HEK293 (cell line): ENCODE data around the gene KRT20.
A peak's percentile ranks its signal among the peaks of the same experiment; 100 is the strongest.

Source experiments
- ATF2 ChIP-seq: fragments of 450-650 bp; formaldehyde crosslinking; IDR thresholded peaks from 2 replicates; pipeline ENCODE4 v1.5.1; 2016; ENCODE audit warnings: missing biosample characterization, missing genetic modification characterization, low read depth
- ELK4 ChIP-seq: IDR thresholded peaks from 2 replicates; pipeline ENCODE4 v1.6.1; 2011; ENCODE audit warnings: mild to moderate bottlenecking, low read depth, low read length, borderline replicate concordance
- IKZF3 ChIP-seq: fragments of 450-650 bp; IDR thresholded peaks from 2 replicates; pipeline ENCODE4 v1.5.0; 2018; ENCODE audit warnings: missing biosample characterization, mild to moderate bottlenecking, missing genetic modification characterization, moderate library complexity
- KLF17 ChIP-seq: fragments of 450-650 bp; formaldehyde crosslinking; IDR thresholded peaks from 2 replicates; pipeline ENCODE4 v1.5.1; 2016; ENCODE audit warnings: missing biosample characterization, missing genetic modification characterization
- KLF8 ChIP-seq: fragments of 450-650 bp; formaldehyde crosslinking; IDR thresholded peaks from 2 replicates; pipeline ENCODE4 v1.5.1; 2016; ENCODE audit warnings: missing biosample characterization, missing genetic modification characterization
- SP3 ChIP-seq: fragments of 450-650 bp; formaldehyde crosslinking; IDR thresholded peaks from 2 replicates; pipeline ENCODE4 v1.5.1; 2016; ENCODE audit warnings: missing biosample characterization, missing genetic modification characterization
- ZBTB11 ChIP-seq: fragments of 450-650 bp; formaldehyde crosslinking; conservative IDR thresholded peaks from 2 replicates; pipeline ENCODE4 v1.5.1; 2016; ENCODE audit warnings: low read depth, missing biosample characterization, missing genetic modification characterization
- ZBTB6 ChIP-seq: fragments of 450-650 bp; formaldehyde crosslinking; IDR thresholded peaks from 2 replicates; pipeline ENCODE4 v1.5.1; 2017; ENCODE audit warnings: missing biosample characterization, missing genetic modification characterization
- ZFP69B ChIP-seq: fragments of 450-650 bp; formaldehyde crosslinking; IDR thresholded peaks from 2 replicates; pipeline ENCODE4 v1.5.1; 2016; ENCODE audit warnings: missing biosample characterization, missing genetic modification characterization
- ZNF175 ChIP-seq: fragments of 450-650 bp; formaldehyde crosslinking; IDR thresholded peaks from 2 replicates; pipeline ENCODE4 v1.5.1; 2016; ENCODE audit warnings: missing biosample characterization, missing genetic modification characterization
- ZNF350 ChIP-seq: fragments of 450-650 bp; formaldehyde crosslinking; IDR thresholded peaks from 2 replicates; pipeline ENCODE4 v1.5.0; 2017; ENCODE audit warnings: missing biosample characterization, mild to moderate bottlenecking, missing genetic modification characterization
- ZNF366 ChIP-seq: fragments of 450-650 bp; formaldehyde crosslinking; conservative IDR thresholded peaks from 2 replicates; pipeline ENCODE4 v1.5.1; 2016; ENCODE audit warnings: missing biosample characterization, missing genetic modification characterization
- ZNF394 ChIP-seq: fragments of 450-650 bp; formaldehyde crosslinking; IDR thresholded peaks from 2 replicates; pipeline ENCODE4 v1.5.1; 2016; ENCODE audit warnings: missing biosample characterization, missing genetic modification characterization, mild to moderate bottlenecking, moderate library complexity, borderline replicate concordance
- ZNF488 ChIP-seq: fragments of 450-650 bp; formaldehyde crosslinking; IDR thresholded peaks from 2 replicates; pipeline ENCODE4 v1.5.1; 2016; ENCODE audit warnings: missing biosample characterization, missing genetic modification characterization
- ZNF518A ChIP-seq: fragments of 450-650 bp; formaldehyde crosslinking; conservative IDR thresholded peaks from 2 replicates; pipeline ENCODE4 v1.5.1; 2016; ENCODE audit warnings: low read depth, missing biosample characterization, missing genetic modification characterization
- ZNF629 ChIP-seq: fragments of 450-650 bp; formaldehyde crosslinking; IDR thresholded peaks from 2 replicates; pipeline ENCODE4 v1.5.1; 2017; ENCODE audit warnings: missing biosample characterization, missing genetic modification characterization
- ZNF645 ChIP-seq: fragments of 450-650 bp; formaldehyde crosslinking; IDR thresholded peaks from 2 replicates; pipeline ENCODE4; 2016; ENCODE audit warnings: missing biosample characterization, missing genetic modification characterization
- ZSCAN18 ChIP-seq: fragments of 450-650 bp; formaldehyde crosslinking; IDR thresholded peaks from 2 replicates; pipeline ENCODE4 v1.5.1; 2016; ENCODE audit warnings: missing biosample characterization, missing genetic modification characterization

Gene KRT20

GRCh38 chr17:40915199-40915661 lies 30.2 kb upstream of the KRT20 start (continued):
- TF ChIP-seq ZBTB6 (no peak), ZNF645 (tag by site-specific recombination) (no peak), ZFP69B (tag by site-specific recombination) (peak; percentile 37; the same call in 1 of the 2 replicates), KLF17 (tag by site-specific recombination) (0 out of 2 replicates have a peak, but pooled peaks have one; percentile 19), ZSCAN18 (tag by site-specific recombination) (no peak), ZBTB11 (tag by site-specific recombination) (no peak), KLF8 (tag by site-specific recombination) (peak; percentile 47), SP3 (tag by site-specific recombination) (peak; percentile 41; the same call in 1 of the 2 replicates), ZNF175 (tag by site-specific recombination) (no peak), IKZF3 (no peak), ZNF518A (tag by site-specific recombination) (peak; percentile 52), ATF2 (tag by site-specific recombination) (peak; percentile 86), ZNF394 (tag by site-specific recombination) (peak; percentile 79), ZNF629 (tag by site-specific recombination) (peak; percentile 95), ZNF350 (tag by site-specific recombination) (no peak), ZNF366 (tag by site-specific recombination) (peak; percentile 72), ELK4 (no peak), ZNF488 (no peak)
